Measurements from ENCODE around the gene BPTF. TPM values are rescaled to one million over a fixed set of nuclear protein-coding genes. Genes with fewer than 3 reads are reported as not detected.

BPTF gene
- total RNA-seq, 2 experiments from 2014 or later = 117 to 125 TPM

- no peak for DNase-seq
- intact Hi-C loops (cut with DNase I, micrococcal nuclease) = no loop called here
- Mint-ChIP-seq H3K4me1 (ENCODE audit: low read depth) (peaks cover 35% of the 10 kb centered on the region), H3K4me3 (no peak overlapping the region), H3K9me3 (no peaks in the 10 kb centered on the region), H3K27ac (no peak overlapping the region), H3K36me3 (ENCODE audit: low read depth) (peaks cover 53% of the 10 kb centered on the region), H3K27me3 (no peaks in the 10 kb centered on the region)
- H3K27me3 ChIP-seq (ENCODE audit: control insufficient read depth in 1 of 2, insufficient read depth in 2 of 2, low read length in 2 of 2) = no peaks in the 10 kb centered on the region
- H3K27ac ChIP-seq (ENCODE audit: low read depth in 1 of 2, low read length in 2 of 2) = no peak overlapping the region
- H3K9me3 ChIP-seq (ENCODE audit: control insufficient read depth in 1 of 2, insufficient read depth in 1 of 2, low read length in 2 of 2) = no peaks in the 10 kb centered on the region
- TF ChIP-seq CTCF (IDR thresholded peaks at IDR 0.05) = no peak
- ChIA-PET CTCF (interaction anchor here (0.5 kb wide), 1 partner anchor 511 kb away, joined by 3 read pairs; no protein-coding TSS in a partner anchor), POLR2A (no interaction called here)
- no peak for ATAC-seq (ENCODE audit: poor library complexity)
- H3K4me3 ChIP-seq (ENCODE audit: low read length) = no peak overlapping the region
- H3K36me3 ChIP-seq (ENCODE audit: insufficient read depth, low read length) = peaks cover 30% of the 10 kb centered on the region
- H3K4me1 ChIP-seq (ENCODE audit: insufficient read depth, low read length) = peaks cover 2% of the 10 kb centered on the region
Observed at GRCh38 chr17:67868176-67868575, 42.9 kb downstream of the BPTF start.

DNA sequence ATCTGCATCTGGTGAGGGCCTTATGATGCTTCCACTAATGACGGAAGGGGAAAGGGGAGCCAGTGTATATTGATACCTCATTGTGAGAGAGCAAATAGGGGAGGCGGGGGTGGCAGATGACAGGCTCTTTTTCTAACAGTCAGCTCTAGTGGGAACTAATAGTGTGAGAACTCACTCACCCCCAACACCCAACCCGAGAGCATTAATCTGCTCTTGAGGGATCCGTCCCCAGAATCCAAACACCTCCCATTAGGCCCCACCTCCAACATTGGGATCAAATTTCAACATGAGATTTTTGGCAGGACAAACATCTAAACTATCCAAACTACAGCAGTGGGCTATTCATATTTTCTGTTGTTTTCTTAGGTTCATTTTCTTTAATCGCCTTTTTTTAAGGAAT is 54.4 kb downstream of the BPTF start:
- Mint-ChIP-seq H3K36me3 (ENCODE audit: low read depth) (peaks cover 78% of the 10 kb centered on the region), H3K9me3 (no peaks in the 10 kb centered on the region), H3K27ac (no peak overlapping the region), H3K4me3 (no peak overlapping the region), H3K27me3 (no peaks in the 10 kb centered on the region), H3K4me1 (ENCODE audit: low read depth) (peaks cover 11% of the 10 kb centered on the region)
- ATAC-seq (ENCODE audit: poor library complexity) (no peak), DNase-seq (no peak)
- H3K4me3 ChIP-seq (ENCODE audit: low read length) = no peak overlapping the region
- H3K27ac ChIP-seq (ENCODE audit: low read depth in 1 of 2, low read length in 2 of 2) = no peak overlapping the region
- no peaks in the 10 kb centered on the region for H3K27me3 ChIP-seq (ENCODE audit: control insufficient read depth in 1 of 2, insufficient read depth in 2 of 2, low read length in 2 of 2)
- intact Hi-C loops (cut with DNase I, micrococcal nuclease) = no loop called here
- no peaks in the 10 kb centered on the region for H3K9me3 ChIP-seq (ENCODE audit: control insufficient read depth in 1 of 2, insufficient read depth in 1 of 2, low read length in 2 of 2)
- no peaks in the 10 kb centered on the region for H3K4me1 ChIP-seq (ENCODE audit: insufficient read depth, low read length)
- peaks cover 44% of the 10 kb centered on the region for H3K36me3 ChIP-seq (ENCODE audit: insufficient read depth, low read length)
- no peak for TF ChIP-seq CTCF (IDR thresholded peaks at IDR 0.05)
- ChIA-PET POLR2A (no interaction called here), CTCF (no interaction called here)

GRCh38 chr17:67881083-67881482 is 55.8 kb downstream of the BPTF start:
- H3K36me3 ChIP-seq (ENCODE audit: insufficient read depth, low read length) = peaks cover 42% of the 10 kb centered on the region
- peak overlapping the region; percentile 12 for H3K27ac Mint-ChIP-seq
- no peaks in the 10 kb centered on the region for H3K27me3 Mint-ChIP-seq
- no peak overlapping the region for H3K4me3 ChIP-seq (ENCODE audit: low read length)
- no peaks in the 10 kb centered on the region for H3K4me1 ChIP-seq (ENCODE audit: insufficient read depth, low read length)
- H3K4me1 Mint-ChIP-seq (ENCODE audit: low read depth) = peaks cover 11% of the 10 kb centered on the region
- no peaks in the 10 kb centered on the region for H3K27me3 ChIP-seq (ENCODE audit: control insufficient read depth in 1 of 2, insufficient read depth in 2 of 2, low read length in 2 of 2)
- no peak for ATAC-seq (ENCODE audit: poor library complexity)
- H3K9me3 ChIP-seq (ENCODE audit: control insufficient read depth in 1 of 2, insufficient read depth in 1 of 2, low read length in 2 of 2) = no peaks in the 10 kb centered on the region
- no peak for DNase-seq
- no peak for TF ChIP-seq CTCF (IDR thresholded peaks at IDR 0.05)
- ChIA-PET POLR2A (no interaction called here), CTCF (no interaction called here)
- H3K36me3 Mint-ChIP-seq (ENCODE audit: low read depth) = peaks cover 77% of the 10 kb centered on the region
- no peak overlapping the region for H3K27ac ChIP-seq (ENCODE audit: low read depth in 1 of 2, low read length in 2 of 2)
- no peaks in the 10 kb centered on the region for H3K9me3 Mint-ChIP-seq
- no peak overlapping the region for H3K4me3 Mint-ChIP-seq
- intact Hi-C loops (cut with DNase I, micrococcal nuclease) = no loop called here

Measured in CD4-positive, alpha-beta T cell (primary cell).